ENCODE measurements around the gene SMAD5.

Gene SMAD5

GRCh38 chr5:136130581-136130980, 2.1 kb upstream of the SMAD5 start:
- DNase-seq (ENCODE audit: low spot score), result no peak
- H3K27ac ChIP-seq, result peak overlapping the region in 1 of 2 donors; percentile 3
- no peak overlapping the region for H3K4me3 ChIP-seq
- TF ChIP-seq, protein P1, sequence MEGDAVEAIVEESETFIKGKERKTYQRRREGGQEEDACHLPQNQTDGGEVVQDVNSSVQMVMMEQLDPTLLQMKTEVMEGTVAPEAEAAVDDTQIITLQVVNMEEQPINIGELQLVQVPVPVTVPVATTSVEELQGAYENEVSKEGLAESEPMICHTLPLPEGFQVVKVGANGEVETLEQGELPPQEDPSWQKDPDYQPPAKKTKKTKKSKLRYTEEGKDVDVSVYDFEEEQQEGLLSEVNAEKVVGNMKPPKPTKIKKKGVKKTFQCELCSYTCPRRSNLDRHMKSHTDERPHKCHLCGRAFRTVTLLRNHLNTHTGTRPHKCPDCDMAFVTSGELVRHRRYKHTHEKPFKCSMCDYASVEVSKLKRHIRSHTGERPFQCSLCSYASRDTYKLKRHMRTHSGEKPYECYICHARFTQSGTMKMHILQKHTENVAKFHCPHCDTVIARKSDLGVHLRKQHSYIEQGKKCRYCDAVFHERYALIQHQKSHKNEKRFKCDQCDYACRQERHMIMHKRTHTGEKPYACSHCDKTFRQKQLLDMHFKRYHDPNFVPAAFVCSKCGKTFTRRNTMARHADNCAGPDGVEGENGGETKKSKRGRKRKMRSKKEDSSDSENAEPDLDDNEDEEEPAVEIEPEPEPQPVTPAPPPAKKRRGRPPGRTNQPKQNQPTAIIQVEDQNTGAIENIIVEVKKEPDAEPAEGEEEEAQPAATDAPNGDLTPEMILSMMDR (IDR thresholded peaks at IDR 0.05), result no peak

DNA sequence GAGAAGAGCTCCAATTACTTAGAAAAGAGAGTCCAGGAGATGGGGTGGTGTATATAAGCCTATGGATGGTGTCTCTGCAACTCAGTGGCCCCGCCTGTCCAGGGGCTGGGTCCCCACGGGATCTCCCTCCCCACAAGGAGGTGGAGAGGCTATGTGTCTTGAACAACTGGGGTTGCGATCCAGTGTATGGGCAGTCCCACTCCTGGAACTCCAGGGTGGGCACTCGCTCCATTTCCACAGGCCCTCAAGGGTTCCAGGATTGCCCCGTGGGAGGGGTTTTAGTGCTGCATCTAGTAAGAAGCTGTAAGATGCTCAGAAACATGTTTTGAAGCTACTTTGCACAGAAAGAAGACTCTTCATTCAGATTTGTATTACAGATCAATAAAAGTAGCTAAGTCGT, 558 bp upstream of the SMAD5 start:
- no peak for DNase-seq (ENCODE audit: low spot score)
- TF ChIP-seq, protein P1 (IDR thresholded peaks at IDR 0.05), result no peak
- peak overlapping the region; percentile 90 for H3K4me3 ChIP-seq
- H3K27ac ChIP-seq, result peak overlapping the region; percentile 96

DNA sequence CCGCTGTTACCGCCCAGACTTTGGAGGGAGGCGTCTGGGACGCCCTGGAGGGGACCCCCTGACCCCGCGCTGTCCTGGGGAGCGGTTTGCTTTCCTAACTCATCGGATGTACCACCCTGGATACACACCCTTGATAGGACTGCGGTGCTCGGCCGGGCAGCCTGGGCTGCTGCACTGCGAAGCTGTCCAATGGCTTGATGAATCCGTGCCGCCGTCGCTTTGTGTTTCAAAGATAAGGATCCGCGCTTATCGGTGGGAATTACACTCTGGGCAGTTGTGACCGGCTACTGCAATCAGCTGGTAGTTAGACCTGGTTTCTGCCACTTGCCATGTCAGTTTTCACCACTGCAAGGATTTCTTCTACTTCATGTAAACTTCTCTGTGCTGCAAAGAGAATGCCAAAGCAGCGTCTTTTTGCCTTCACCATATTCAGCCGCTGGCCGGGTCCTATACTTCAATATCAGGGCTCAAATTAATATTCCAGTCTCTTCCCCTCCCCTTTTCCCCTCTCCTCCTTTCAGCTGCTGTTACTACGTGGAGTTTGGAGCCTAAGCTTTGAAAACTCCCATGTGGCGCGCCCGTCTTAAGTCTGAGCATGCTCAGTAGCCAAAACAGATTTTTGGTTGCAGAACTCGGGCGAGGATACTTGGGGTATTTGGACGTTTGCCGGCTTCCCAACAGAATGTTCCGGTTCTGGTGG, 727 bp downstream of the SMAD5 start:
- DNase-seq (ENCODE audit: low spot score), result no peak
- peak overlapping the region; percentile 90 for H3K4me3 ChIP-seq
- peak overlapping the region; percentile 96 for H3K27ac ChIP-seq
- TF ChIP-seq, protein P1 (IDR thresholded peaks at IDR 0.05), result no peak

- H3K4me3 ChIP-seq, result peak overlapping the region; percentile 90
- DNase-seq (ENCODE audit: low spot score), result no peak
- TF ChIP-seq, protein P1 (IDR thresholded peaks at IDR 0.05), result no peak
- H3K27ac ChIP-seq, result peak overlapping the region; percentile 96
Observed at GRCh38 chr5:136133922-136134379, 1.3 kb downstream of the SMAD5 start.

- DNase-seq (ENCODE audit: low spot score), result no peak
- TF ChIP-seq, protein P1 (IDR thresholded peaks at IDR 0.05), result no peak
- H3K27ac ChIP-seq, result no peak overlapping the region
- peak overlapping the region; percentile 90 for H3K4me3 ChIP-seq
Observed at GRCh38 chr5:136134653-136135052, 2.0 kb downstream of the SMAD5 start.

DNA sequence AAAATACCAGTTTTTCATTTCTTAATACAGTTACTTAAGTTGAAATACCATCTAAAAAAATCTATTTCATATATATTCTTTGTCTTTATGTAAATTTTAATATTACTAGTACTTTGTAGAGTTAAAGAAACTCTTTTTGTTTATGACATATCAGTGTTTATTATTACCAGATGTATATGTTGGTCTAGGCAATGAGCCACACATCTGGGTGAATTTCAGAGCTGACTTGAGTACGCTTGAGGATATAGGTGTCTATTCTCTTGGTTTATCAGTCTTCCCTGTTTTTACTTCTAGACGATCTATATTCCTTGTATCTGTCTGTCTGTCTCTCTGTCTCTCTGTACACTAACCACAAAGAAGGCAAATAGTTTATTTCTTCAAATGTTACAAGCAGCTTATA, 2.9 kb downstream of the SMAD5 start:
- TF ChIP-seq, protein P1 (IDR thresholded peaks at IDR 0.05), result no peak
- H3K4me3 ChIP-seq, result no peak overlapping the region
- no peak for DNase-seq (ENCODE audit: low spot score)
- no peak overlapping the region for H3K27ac ChIP-seq

Measured in coronary artery (tissue), 2 donors.